HUDEP-2 (cell line): ENCODE data around the gene P4HA2.
A peak's percentile ranks its signal among the peaks of the same experiment; 100 is the strongest.

Source experiments
- DNase-seq, 76 experiments: peaks; one replicate each; lab custom pipeline; 2025; ENCODE audit not compliant: unreplicated experiment in 76 of 76; lab: John Stamatoyannopoulos, UW

The P4HA2 gene

GRCh38 chr5:132205385-132206125 lies 22.1 kb downstream of the P4HA2 start:
- DNase-seq, result no peak

- no peak for DNase-seq
These were observed 23.1 kb downstream of the P4HA2 start for GRCh38 chr5:132204371-132205135.

GRCh38 chr5:132203916-132204315 lies 23.7 kb downstream of the P4HA2 start:
- no peak for DNase-seq

GRCh38 chr5:132203464-132203818 lies 24.2 kb downstream of the P4HA2 start:
- DNase-seq, result no peak

GRCh38 chr5:132202711-132203463 lies 24.8 kb downstream of the P4HA2 start:
- DNase-seq, result no peak

- DNase-seq, result no peak
These were observed 28.5 kb downstream of the P4HA2 start for GRCh38 chr5:132199116-132199680.

GRCh38 chr5:132198571-132198970 lies 29.1 kb downstream of the P4HA2 start:
- no peak for DNase-seq

GRCh38 chr5:132195727-132196126 lies 31.9 kb downstream of the P4HA2 start:
- no peak for DNase-seq

GRCh38 chr5:132193165-132193694 lies 34.4 kb downstream of the P4HA2 start:
- DNase-seq, result no peak

GRCh38 chr5:132190161-132190817 lies 37.4 kb downstream of the P4HA2 start:
- DNase-seq, result peak in 34 of 76 experiments; percentile 5 to 73 (median 36)

- DNase-seq, result peak in 1 of 76 experiments; percentile 22
These were observed 43.1 kb downstream of the P4HA2 start for GRCh38 chr5:132184588-132184987.

- DNase-seq, result no peak
These were observed 43.9 kb downstream of the P4HA2 start for GRCh38 chr5:132183723-132184122.

GRCh38 chr5:132182359-132183040 lies 45.2 kb downstream of the P4HA2 start:
- no peak for DNase-seq

- peak in 12 of 76 experiments; percentile 5 to 46 (median 14) for DNase-seq
These were observed 46.5 kb downstream of the P4HA2 start for GRCh38 chr5:132181011-132181629.

- DNase-seq, result peak in 20 of 76 experiments; percentile 3 to 44 (median 23)
These were observed 47.4 kb downstream of the P4HA2 start for GRCh38 chr5:132180134-132180745.

- DNase-seq, result peak in 1 of 76 experiments; percentile 3
These were observed 48.2 kb downstream of the P4HA2 start for GRCh38 chr5:132179405-132179804.

GRCh38 chr5:132177691-132178149 lies 49.9 kb downstream of the P4HA2 start:
- DNase-seq, result peak in 15 of 76 experiments; percentile 2 to 53 (median 19)

- peak in 10 of 76 experiments; percentile 6 to 26 (median 14) for DNase-seq
These were observed 50.7 kb downstream of the P4HA2 start for GRCh38 chr5:132176987-132177386.
